ENCODE data around the gene PCDH19.

Gene PCDH19

GRCh38 chrX:100296183-100296753 is 113.8 kb downstream of the PCDH19 start:
- no peak for DNase-seq

GRCh38 chrX:100294965-100295364 is 115.1 kb downstream of the PCDH19 start:
- DNase-seq, result no peak

GRCh38 chrX:100289066-100289558 is 121.0 kb downstream of the PCDH19 start:
- no peak for DNase-seq

- no peak for DNase-seq
Observed at GRCh38 chrX:100277231-100277630, 132.8 kb downstream of the PCDH19 start.

- DNase-seq, result no peak
Observed at GRCh38 chrX:100274916-100275315, 135.2 kb downstream of the PCDH19 start.

GRCh38 chrX:100265179-100265578 is 144.9 kb downstream of the PCDH19 start:
- no peak for DNase-seq

- no peak for DNase-seq
Observed at GRCh38 chrX:100264200-100264599, 145.9 kb downstream of the PCDH19 start.

GRCh38 chrX:100263650-100264049 is 146.4 kb downstream of the PCDH19 start:
- DNase-seq, result no peak

- no peak for DNase-seq
Observed at GRCh38 chrX:100248885-100249493, 161.1 kb downstream of the PCDH19 start.

- no peak for DNase-seq
Observed at GRCh38 chrX:100247826-100248225, 162.2 kb downstream of the PCDH19 start.

GRCh38 chrX:100244681-100245080 is 165.4 kb downstream of the PCDH19 start:
- DNase-seq, result no peak
